ENCODE measurements around the gene DGKI.

DNA sequence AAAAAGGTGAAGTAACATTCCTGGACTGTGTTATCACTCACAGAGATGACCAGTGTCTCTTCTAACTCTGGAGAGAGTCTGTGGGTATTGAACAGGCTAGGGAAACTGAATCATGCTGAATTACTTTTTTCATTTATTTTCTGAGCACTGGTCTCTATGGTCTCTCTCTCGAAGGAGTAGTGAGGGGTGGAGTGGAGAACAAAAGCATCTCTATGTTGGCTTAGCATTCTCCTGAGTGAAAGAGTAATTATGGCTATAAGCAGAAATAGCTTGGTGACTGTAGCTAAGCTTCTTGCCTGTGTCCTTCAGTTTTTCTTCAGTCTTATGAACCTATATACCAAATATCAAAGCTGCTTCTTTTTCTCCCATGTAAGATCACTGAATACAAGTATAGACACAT, 438.6 kb downstream of the DGKI start:
- TF ChIP-seq CTCF (IDR thresholded peaks at IDR 0.05 in 4 of 5, conservative IDR thresholded peaks at IDR 0.05 in 1 of 5) (no peak), POLR2A (IDR thresholded peaks at IDR 0.05) (no peak)
